ENCODE data around the gene MTOR.
"Not testable (repeated sequence)": the region's sequence is repeated elsewhere in the genome, so short reads cannot be mapped to it uniquely, and the experiment has no call there.

The MTOR gene

GRCh38 chr1:11262171-11263049 is at the start of gene MTOR:
Gene MTOR (minus strand): TSS chr1:11262551. CDS start chr1:11259409, 3,142 bp downstream.
- peak; percentile 90 for FAIRE-seq

GRCh38 chr1:11309385-11309784 is 47.0 kb upstream of the MTOR start:
- FAIRE-seq, result no peak

- no peak for FAIRE-seq
Observed at GRCh38 chr1:11308699-11309224, 46.4 kb upstream of the MTOR start.

- FAIRE-seq, result no peak
Observed at GRCh38 chr1:11307852-11308251, 45.5 kb upstream of the MTOR start.

GRCh38 chr1:11305516-11305915 is 43.2 kb upstream of the MTOR start:
- FAIRE-seq, result not testable (repeated sequence)

- FAIRE-seq, result no peak
Observed at GRCh38 chr1:11302366-11302765, 40.0 kb upstream of the MTOR start.

- no peak for FAIRE-seq
Observed at GRCh38 chr1:11301601-11302000, 39.2 kb upstream of the MTOR start.

- FAIRE-seq, result no peak
Observed at GRCh38 chr1:11299225-11299574, 36.8 kb upstream of the MTOR start.

- FAIRE-seq, result no peak
Observed at GRCh38 chr1:11298390-11299224, 36.3 kb upstream of the MTOR start.

- FAIRE-seq, result not testable (repeated sequence)
Observed at GRCh38 chr1:11297774-11298173, 35.4 kb upstream of the MTOR start.

GRCh38 chr1:11295905-11296304 is 33.6 kb upstream of the MTOR start:
- no peak for FAIRE-seq

GRCh38 chr1:11294951-11295350 is 32.6 kb upstream of the MTOR start:
- FAIRE-seq, result no peak

- FAIRE-seq, result no peak
Observed at GRCh38 chr1:11293856-11294255, 31.5 kb upstream of the MTOR start.

- no peak for FAIRE-seq
Observed at GRCh38 chr1:11291049-11291448, 28.7 kb upstream of the MTOR start.

- FAIRE-seq, result no peak
Observed at GRCh38 chr1:11289064-11289463, 26.7 kb upstream of the MTOR start.

- no peak for FAIRE-seq
Observed at GRCh38 chr1:11286735-11287410, 24.5 kb upstream of the MTOR start.

- FAIRE-seq, result no peak
Observed at GRCh38 chr1:11285883-11286734, 23.8 kb upstream of the MTOR start.

- no peak for FAIRE-seq
Observed at GRCh38 chr1:11284784-11285183, 22.4 kb upstream of the MTOR start.

GRCh38 chr1:11283151-11283550 is 20.8 kb upstream of the MTOR start:
- FAIRE-seq, result no peak

GRCh38 chr1:11281518-11282331 is 19.4 kb upstream of the MTOR start:
- no peak for FAIRE-seq

- no peak for FAIRE-seq
Observed at GRCh38 chr1:11280719-11281376, 18.5 kb upstream of the MTOR start.

All from colon (tissue), 2 donors.